Upper lobe of left lung (tissue), 6 donors: Measurements from ENCODE around the gene CCDC197. TPM values are rescaled to one million over a fixed set of nuclear protein-coding genes. Genes with fewer than 3 reads are reported as not detected.

Experiments
- ATAC-seq, 2 donors: fragments of 200-7000 bp; cut with Tn5 transposase; one replicate each; pipeline ENCODE4 v1.9.1; 2022; ENCODE audit warnings: mild to moderate bottlenecking in 2 of 2, moderate library complexity in 2 of 2; ENCODE audit not compliant: low FRiP score in 2 of 2
- DNase-seq, 2 donors: peaks; one replicate each; pipeline ENCODE4 v3.0.0-alpha.2; 2019 to 2020
- H3K27ac ChIP-seq, 4 donors: fragments of 200-600 bp; sonication (generic); one replicate each; pipeline ENCODE4 v1.5.1; 2016 to 2019
- H3K27me3 ChIP-seq, 4 donors: fragments of 200-600 bp; sonication (generic); one replicate each; pipeline ENCODE4 v1.5.1; 2017 to 2019
- H3K36me3 ChIP-seq, 4 donors: fragments of 200-600 bp; sonication (generic); one replicate each; pipeline ENCODE4 v1.5.1; 2016 to 2019
- H3K4me1 ChIP-seq, 4 donors: fragments of 200-600 bp; sonication (generic); one replicate each; pipeline ENCODE4 v1.5.1; 2018 to 2019
- H3K4me3 ChIP-seq, 4 donors: fragments of 200-600 bp; sonication (generic); one replicate each; pipeline ENCODE4 v1.5.1; 2017 to 2019; ENCODE audit warnings: mild to moderate bottlenecking in 2 of 4, moderate library complexity in 1 of 4
- H3K9me3 ChIP-seq, 4 donors: fragments of 200-600 bp; sonication (generic); one replicate each; pipeline ENCODE4 v1.5.1; 2018 to 2019
- CTCF ChIP-seq, 6 experiments: fragments of 450-650 bp in 4 of 6; fragments of 200-600 bp in 2 of 6; sonication (generic) in 2 of 6; IDR thresholded peaks; one replicate each; pipeline ENCODE4 v1.5.1; 2016 to 2019; ENCODE audit warnings: antibody characterized with exemption in 6 of 6
- EP300 ChIP-seq, 4 donors: sonication (generic); formaldehyde crosslinking; IDR thresholded peaks; one replicate each; pipeline ENCODE4 v1.5.1; 2017; ENCODE audit warnings: antibody characterized with exemption in 4 of 4, control low read depth in 2 of 4
- POLR2A ChIP-seq, 4 donors: fragments of 450-650 bp; IDR thresholded peaks; one replicate each; pipeline ENCODE4 v1.5.1; 2016 to 2017; ENCODE audit warnings: antibody characterized with exemption in 4 of 4, mild to moderate bottlenecking in 2 of 4
- POLR2AphosphoS5 ChIP-seq, 2 donors: sonication (generic); formaldehyde crosslinking; IDR thresholded peaks; one replicate each; pipeline ENCODE4 v1.5.1; 2017; ENCODE audit warnings: antibody characterized with exemption in 2 of 2
- WGBS, 2 donors: methylation state at CpG; one replicate each; pipeline ENCODE4 v1.1.5; 2017 to 2018; 5-methylcytosine and 5-hydroxymethylcytosine counted together
- total RNA-seq, 6 donors: library from RNA; depleted of rRNA in 4 of 6; stranded (reverse); fragments of >200 nt in 4 of 6; gene quantifications; one replicate each; pipeline versions ENCODE4 v1.1.0 to v1.2.1, GENCODE V29; 2016 to 2021
- donor health status: DM: no; HTN: no; CAD: no; lungs with moderate emphysema.
- donor health status: DM: no; HTN: yes; CAD: no; lungs with severe emphysema.

Gene CCDC197
- total RNA-seq, 6 donors from 2014 or later: not detected

- WGBS, 2 donors: 40 to 52% methylated on average over 8 of the region's 8 CpGs
- DNase-seq (no peak), ATAC-seq (no peak)
- Histone ChIP-seq H3K4me3 (peak overlapping the region in 3 of 4 donors; percentile 12 to 27 (median 19)), H3K36me3 (no peaks in the 10 kb centered on the region), H3K27me3 (no peaks in the 10 kb centered on the region), H3K27ac (peak overlapping the region in 3 of 4 donors; percentile 42 to 76 (median 52)), H3K9me3 (no peaks in the 10 kb centered on the region), H3K4me1 (peaks cover 5 to 36% (median 32%) of the 10 kb centered on the region in 4 donors)
- TF ChIP-seq POLR2AphosphoS5 (IDR thresholded peaks at IDR 0.05) (no peak), CTCF (IDR thresholded peaks at IDR 0.05) (no peak), EP300 (IDR thresholded peaks at IDR 0.05) (no peak), POLR2A (IDR thresholded peaks at IDR 0.05) (no peak)
These were observed 41.1 kb upstream of the CCDC197 start for GRCh38 chr14:93955850-93956481.

DNA sequence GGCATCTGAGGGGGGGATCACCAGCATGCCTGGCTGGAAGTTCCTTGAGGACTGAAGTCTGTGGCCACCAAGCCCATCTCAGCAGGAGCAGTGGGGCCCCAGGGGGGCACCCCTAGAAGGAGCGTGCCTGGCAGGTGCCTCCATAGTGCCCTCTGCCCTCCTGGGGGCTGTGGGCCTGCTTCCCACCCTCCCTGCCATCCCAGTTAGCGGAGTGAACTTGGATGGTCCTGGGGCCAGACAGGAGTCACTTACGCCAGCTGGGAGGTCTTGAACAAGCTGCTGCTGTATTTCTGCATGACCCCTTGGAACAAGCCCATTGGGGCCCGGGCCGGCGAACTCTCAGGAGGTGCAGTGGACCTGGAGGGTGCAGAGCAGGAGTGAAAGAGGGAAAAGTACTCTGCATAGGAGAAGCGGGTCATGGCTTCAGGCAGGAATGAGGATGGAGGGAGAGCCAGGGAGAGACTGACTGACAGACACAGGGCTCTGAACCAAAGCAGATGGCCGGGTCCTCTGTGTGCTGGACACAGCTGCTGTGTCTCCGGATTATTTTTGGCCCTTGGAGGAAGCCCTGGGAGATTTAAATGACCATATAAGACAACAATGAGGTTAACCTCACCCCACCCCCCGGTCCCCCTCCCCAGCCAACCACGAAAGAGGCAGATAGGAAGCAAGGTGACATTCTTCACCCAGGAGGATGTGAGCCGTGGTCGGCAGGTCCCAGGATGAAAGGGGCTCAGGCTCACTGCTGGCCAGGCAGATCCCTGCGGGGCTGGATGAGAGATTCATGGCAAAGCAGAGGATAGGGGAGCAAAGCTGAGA lies 40.4 kb upstream of the CCDC197 start:
- H3K4me3 ChIP-seq: no peak overlapping the region
- H3K27ac ChIP-seq: no peak overlapping the region
- WGBS, 2 donors: 53 to 67% methylated on average over 11 to 14 of the region's 14 CpGs

GRCh38 chr14:93957333-93957710 lies 39.8 kb upstream of the CCDC197 start:
- Histone ChIP-seq H3K36me3 (no peaks in the 10 kb centered on the region), H3K27me3 (no peaks in the 10 kb centered on the region), H3K9me3 (no peaks in the 10 kb centered on the region), H3K4me1 (peaks cover 5 to 36% (median 32%) of the 10 kb centered on the region in 4 donors), H3K4me3 (no peak overlapping the region), H3K27ac (no peak overlapping the region)
- DNase-seq (no peak), ATAC-seq (no peak)
- WGBS, 2 donors: 90 to 92% methylated on average over 4 to 7 of the region's 7 CpGs
- TF ChIP-seq POLR2AphosphoS5 (IDR thresholded peaks at IDR 0.05): no peak
- TF ChIP-seq CTCF (IDR thresholded peaks at IDR 0.05): no peak
- TF ChIP-seq EP300 (IDR thresholded peaks at IDR 0.05): no peak
- TF ChIP-seq POLR2A (IDR thresholded peaks at IDR 0.05): no peak

More for the DNA sequence above, 40.4 kb upstream of the CCDC197 start:
- no peaks in the 10 kb centered on the region for H3K9me3 ChIP-seq
- no peaks in the 10 kb centered on the region for H3K27me3 ChIP-seq
- no peak for DNase-seq
- ATAC-seq: no peak
- no peaks in the 10 kb centered on the region for H3K36me3 ChIP-seq
- peaks cover 5 to 36% (median 32%) of the 10 kb centered on the region in 4 donors for H3K4me1 ChIP-seq
- TF ChIP-seq EP300 (IDR thresholded peaks at IDR 0.05): no peak
- TF ChIP-seq CTCF (IDR thresholded peaks at IDR 0.05): no peak
- no peak for TF ChIP-seq POLR2A (IDR thresholded peaks at IDR 0.05)
- TF ChIP-seq POLR2AphosphoS5 (IDR thresholded peaks at IDR 0.05): no peak

GRCh38 chr14:93957751-93958566 lies 39.1 kb upstream of the CCDC197 start:
- Histone ChIP-seq H3K4me1 (peaks cover 5 to 36% (median 35%) of the 10 kb centered on the region in 4 donors), H3K27ac (no peak overlapping the region), H3K36me3 (no peaks in the 10 kb centered on the region), H3K9me3 (no peaks in the 10 kb centered on the region), H3K4me3 (no peak overlapping the region), H3K27me3 (no peaks in the 10 kb centered on the region)
- WGBS, 2 donors: 91 to 94% methylated on average over 14 to 16 of the region's 16 CpGs
- TF ChIP-seq POLR2AphosphoS5 (IDR thresholded peaks at IDR 0.05) (no peak), CTCF (IDR thresholded peaks at IDR 0.05) (no peak), EP300 (IDR thresholded peaks at IDR 0.05) (no peak), POLR2A (IDR thresholded peaks at IDR 0.05) (no peak)
- DNase-seq (no peak), ATAC-seq (no peak)
